NCI-H1092 treated with DMSO at 0.1 percent for 48 hours (cell line): ENCODE data around the gene VWA7.
"Not testable (repeated sequence)": the region's sequence is repeated elsewhere in the genome, so short reads cannot be mapped to it uniquely, and the experiment has no call there.

Source experiments
- DNase-seq: peaks from one replicate; lab custom pipeline; 2025; lab: John Stamatoyannopoulos, UW

The VWA7 gene, protein sequence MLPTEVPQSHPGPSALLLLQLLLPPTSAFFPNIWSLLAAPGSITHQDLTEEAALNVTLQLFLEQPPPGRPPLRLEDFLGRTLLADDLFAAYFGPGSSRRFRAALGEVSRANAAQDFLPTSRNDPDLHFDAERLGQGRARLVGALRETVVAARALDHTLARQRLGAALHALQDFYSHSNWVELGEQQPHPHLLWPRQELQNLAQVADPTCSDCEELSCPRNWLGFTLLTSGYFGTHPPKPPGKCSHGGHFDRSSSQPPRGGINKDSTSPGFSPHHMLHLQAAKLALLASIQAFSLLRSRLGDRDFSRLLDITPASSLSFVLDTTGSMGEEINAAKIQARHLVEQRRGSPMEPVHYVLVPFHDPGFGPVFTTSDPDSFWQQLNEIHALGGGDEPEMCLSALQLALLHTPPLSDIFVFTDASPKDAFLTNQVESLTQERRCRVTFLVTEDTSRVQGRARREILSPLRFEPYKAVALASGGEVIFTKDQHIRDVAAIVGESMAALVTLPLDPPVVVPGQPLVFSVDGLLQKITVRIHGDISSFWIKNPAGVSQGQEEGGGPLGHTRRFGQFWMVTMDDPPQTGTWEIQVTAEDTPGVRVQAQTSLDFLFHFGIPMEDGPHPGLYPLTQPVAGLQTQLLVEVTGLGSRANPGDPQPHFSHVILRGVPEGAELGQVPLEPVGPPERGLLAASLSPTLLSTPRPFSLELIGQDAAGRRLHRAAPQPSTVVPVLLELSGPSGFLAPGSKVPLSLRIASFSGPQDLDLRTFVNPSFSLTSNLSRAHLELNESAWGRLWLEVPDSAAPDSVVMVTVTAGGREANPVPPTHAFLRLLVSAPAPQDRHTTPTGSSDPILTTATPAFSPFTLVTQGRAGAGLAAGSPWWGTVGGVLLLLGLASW

DNA sequence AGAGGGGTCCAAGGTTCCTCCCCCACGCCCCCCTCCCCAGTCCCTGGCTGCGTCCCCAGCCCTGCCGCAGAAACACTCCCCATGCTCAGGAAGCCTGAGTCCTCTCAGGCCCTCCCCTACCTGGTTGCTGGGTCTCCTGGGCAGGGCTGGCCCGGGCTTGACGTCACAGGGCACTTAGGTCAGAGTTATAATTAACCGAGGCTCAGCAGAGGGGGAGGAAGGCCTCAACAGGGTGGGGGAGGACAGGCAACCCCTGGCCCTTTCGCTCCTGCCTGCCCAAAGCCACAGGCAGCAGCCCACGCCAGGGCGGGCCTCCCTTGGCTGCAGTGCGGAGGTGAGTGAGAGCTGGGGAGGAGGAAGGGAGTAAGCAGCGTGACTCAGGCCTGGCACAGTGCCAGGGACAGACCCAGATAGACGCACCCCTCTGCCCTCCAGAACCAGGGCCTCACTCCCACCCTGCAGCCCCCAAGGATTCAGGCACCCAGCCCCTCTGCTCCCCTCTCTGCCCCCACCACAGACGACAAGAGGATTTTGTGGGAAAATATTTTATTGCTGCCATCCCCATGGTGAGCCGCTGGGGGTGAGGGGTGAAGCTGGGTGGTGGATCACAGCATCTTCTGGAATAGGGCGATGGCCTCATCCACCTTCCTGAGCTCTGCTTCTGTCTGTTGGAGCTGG lies at the start of gene VWA7:
VWA7 (minus strand) TSS at position 340 of the 678 bp plus-strand sequence. CDS start 549 bp downstream, outside the sequence.
- DNase-seq = peak; percentile 19

DNA sequence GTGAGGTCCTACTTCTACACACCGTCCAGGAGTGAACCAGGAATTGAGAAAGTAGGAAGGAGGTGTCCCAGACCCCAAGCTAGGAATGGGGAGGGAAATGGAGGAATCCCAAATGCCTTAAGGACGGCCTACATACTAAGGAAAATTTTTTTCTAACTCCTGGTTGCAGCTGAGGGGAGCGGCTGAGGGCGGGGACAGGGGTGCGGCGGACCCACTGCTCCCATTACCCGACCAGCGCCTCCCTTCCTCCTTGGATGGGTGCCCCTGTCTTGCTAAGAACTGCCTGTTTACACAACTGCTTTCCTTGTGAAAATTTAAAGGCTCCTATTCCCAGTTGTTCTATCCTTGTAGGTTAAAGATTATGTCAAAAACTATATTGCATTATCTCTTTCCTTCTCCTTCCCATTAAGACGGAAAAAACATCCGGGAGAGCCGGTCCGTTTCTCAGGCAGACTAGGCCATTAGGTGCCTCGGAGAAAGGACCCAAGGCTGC lies 49.7 kb upstream of the VWA7 start:
- DNase-seq = no peak

DNA sequence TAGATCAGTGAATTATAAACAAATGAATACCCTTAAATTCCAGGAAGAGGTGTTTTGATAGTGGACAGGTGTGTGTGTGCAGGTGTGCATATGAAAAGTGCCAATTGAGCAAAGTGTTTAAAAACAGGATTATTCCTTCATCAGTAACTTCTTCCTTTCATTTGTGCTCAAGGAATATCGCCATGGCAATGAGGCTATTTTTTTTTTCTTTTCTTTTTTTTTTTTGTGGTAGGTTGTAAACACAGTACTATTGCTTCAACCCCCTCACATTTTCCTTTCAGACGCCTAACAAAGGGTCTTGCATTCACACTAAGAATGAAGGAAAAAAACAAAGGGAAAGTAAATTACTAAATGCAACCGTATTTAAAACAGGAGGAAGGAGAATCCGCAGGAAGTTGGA lies 48.4 kb upstream of the VWA7 start:
- no peak for DNase-seq

DNA sequence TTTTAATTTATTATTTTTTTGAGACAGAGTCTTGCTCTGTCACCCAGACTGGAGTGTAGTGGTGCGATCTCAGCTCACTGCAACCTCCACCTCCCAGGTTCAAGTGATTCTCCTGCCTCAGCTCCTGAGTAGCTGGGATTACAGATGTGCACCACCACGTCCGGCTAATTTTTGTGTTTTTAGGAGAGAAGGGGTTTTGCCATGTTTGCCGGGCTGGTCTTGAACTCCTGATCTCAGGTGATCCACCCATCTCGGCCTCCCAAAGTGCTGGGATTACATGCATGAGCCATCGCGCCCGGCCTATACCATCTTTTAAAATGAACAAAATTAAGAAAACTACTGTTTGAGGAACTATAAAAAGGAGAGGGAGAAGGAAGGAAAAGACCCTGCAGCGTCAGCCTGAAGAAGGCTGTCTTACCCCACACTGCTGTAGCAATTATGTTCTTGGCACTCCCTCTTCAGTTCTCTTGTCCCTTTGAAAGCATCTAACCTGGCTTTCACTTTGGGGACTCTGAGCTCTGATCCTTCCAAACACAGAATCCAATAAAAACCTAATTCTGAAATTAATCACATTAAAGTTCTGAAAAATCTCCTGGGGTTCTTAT lies 46.6 kb upstream of the VWA7 start:
- not testable (repeated sequence) for DNase-seq

DNA sequence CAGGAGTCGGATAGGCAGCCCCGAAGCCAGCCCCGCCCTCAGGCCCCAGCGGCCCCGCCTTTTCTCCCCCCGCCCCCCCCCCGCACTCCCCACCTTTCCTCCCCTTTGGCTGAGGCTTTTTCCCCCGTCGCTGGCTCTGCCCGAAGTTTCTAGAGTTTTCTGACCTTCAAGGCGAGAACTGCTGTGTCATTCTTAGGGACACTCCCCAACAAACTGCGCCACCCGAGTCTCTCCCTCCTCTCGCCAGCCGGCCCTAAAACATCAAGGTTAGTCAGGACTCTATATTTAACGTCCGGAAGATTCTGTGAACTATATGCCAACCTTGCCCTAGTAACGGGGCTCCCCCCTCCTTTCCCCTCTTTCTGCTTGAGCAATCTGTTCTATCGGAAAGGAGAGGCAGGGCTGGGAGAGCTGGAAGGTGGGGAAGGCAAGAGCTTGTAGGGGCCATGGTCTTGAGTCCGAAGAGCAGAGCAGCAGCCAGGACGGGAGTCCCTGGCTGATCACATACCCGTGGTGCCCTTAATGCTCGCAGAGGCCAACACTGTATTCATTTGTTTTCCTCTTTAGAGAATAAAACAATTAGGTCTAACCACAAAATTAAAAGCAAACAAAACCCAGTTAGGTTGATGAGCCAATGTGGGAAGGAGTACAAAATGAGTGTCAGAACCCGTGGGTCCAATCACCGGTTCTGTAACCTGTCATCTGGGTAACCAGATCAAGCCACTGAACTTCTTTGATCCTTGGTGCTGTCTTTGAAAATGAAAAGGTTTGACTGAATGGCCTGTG lies 45.1 kb upstream of the VWA7 start:
- peak; percentile 42 for DNase-seq

DNA sequence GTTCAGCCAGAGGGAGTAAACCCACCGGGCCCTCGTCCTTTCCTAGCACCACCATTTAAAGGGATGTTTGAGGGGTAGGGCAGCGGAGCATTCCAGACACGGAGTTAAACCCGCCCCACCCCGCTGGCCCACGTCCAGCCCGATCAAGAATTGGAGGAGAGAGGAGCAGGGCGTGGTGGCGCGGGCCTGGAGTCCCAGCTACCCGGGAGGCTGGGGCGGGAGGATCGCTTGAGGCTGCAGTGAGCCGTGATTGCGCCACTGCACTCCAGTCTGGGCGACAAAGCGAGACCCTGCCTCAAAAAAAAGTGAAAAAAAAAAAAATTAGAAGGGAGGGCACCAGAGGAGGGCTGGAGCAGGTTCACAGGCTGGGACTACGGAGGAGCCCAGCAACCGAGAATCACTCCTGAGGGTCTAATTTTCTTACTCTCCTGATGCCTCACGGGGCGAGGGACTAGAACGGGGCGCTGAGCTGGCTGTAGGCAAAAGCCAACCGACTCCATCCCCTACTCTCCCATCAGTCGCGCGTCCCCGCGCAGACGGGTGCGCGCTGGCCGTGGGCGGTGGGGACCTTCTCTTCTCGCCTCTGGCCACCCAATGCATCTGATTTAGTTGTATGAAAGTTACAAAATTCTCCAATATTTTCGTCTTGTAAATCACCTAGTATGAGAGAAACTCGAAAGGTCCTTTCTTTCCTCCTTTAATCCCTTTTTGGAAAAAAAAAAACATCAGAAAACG lies 44.3 kb upstream of the VWA7 start:
- peak; percentile 42 for DNase-seq

DNA sequence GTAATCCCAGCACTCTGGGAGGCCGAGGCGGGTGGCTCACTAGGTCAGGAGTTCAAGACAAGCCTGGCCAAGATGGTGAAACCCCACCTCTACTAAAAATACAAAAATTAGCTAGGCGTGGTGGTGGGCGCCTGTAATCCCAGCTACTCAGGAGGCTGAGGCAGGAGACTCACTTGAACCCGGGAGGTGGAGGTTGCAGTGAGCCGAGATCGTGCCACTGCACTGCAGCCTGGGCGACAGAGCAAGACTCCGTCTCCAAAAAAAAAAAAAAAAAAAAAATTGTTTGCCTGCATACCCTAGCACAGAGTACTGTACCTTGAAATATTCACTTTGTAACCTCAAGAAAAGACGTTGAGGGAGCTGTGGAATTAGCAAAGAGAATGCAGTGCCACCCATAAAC lies 43.3 kb upstream of the VWA7 start:
- DNase-seq = not testable (repeated sequence)

DNA sequence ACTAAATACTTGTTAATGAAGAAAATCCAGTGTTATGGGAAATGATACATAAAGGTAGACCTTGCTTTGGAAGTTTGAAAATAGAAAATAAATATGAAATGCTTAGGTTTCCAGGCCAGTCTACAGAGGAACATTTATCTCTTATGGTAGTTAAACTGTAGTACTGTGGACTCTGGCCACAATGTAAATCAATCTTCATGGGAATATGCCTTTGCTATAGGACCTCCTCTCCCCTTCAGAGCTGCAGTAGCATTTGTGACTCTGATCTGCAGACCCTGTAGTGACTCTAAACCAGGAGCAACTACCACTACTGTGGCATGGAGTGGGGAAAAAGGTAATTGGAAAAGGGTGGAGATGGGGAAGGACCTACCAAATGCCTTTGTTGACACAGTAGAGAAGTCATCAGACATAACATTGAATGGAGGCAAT lies 42.8 kb upstream of the VWA7 start:
- no peak for DNase-seq

DNA sequence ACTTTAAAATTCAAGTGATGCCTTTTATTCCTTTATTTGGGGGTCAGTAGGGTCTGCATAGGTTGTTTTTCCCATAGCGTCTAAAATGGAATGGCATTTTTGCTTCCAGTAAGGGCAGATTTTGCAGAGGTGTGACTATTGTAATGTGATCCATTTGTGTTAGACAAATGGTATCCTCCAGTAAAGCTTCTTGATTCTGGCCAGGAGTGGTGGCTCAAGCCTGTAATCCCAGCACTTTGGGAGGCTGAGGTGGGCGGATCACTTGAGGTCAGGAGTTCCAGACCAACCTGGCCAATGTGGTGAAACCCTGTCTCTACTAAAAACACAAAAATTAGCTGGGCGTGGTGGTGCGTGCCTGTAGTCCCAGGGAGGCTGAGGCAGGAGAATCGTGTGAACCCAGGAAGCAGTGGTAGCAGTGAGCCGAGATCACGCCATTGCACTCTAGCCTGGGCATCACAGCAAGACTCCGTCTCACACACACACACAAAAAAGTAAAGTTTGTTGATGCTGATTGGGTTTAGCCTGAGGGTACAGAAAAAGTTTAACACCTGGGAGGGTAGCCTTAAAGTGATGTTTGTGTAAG lies 40.9 kb upstream of the VWA7 start:
- DNase-seq = not testable (repeated sequence)

DNA sequence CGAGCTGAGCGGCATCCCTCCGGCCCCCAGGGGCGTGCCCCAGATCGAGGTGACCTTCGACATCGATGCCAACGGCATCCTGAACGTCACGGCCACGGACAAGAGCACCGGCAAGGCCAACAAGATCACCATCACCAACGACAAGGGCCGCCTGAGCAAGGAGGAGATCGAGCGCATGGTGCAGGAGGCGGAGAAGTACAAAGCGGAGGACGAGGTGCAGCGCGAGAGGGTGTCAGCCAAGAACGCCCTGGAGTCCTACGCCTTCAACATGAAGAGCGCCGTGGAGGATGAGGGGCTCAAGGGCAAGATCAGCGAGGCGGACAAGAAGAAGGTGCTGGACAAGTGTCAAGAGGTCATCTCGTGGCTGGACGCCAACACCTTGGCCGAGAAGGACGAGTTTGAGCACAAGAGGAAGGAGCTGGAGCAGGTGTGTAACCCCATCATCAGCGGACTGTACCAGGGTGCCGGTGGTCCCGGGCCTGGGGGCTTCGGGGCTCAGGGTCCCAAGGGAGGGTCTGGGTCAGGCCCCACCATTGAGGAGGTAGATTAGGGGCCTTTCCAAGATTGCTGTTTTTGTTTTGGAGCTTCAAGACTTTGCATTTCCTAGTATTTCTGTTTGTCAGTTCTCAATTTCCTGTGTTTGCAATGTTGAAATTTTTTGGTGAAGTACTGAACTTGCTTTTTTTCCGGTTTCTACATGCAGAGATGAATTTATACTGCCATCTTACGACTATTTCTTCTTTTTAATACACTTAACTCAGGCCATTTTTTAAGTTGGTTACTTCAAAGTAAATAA lies 40.2 kb upstream of the VWA7 start:
- DNase-seq = not testable (repeated sequence)

DNA sequence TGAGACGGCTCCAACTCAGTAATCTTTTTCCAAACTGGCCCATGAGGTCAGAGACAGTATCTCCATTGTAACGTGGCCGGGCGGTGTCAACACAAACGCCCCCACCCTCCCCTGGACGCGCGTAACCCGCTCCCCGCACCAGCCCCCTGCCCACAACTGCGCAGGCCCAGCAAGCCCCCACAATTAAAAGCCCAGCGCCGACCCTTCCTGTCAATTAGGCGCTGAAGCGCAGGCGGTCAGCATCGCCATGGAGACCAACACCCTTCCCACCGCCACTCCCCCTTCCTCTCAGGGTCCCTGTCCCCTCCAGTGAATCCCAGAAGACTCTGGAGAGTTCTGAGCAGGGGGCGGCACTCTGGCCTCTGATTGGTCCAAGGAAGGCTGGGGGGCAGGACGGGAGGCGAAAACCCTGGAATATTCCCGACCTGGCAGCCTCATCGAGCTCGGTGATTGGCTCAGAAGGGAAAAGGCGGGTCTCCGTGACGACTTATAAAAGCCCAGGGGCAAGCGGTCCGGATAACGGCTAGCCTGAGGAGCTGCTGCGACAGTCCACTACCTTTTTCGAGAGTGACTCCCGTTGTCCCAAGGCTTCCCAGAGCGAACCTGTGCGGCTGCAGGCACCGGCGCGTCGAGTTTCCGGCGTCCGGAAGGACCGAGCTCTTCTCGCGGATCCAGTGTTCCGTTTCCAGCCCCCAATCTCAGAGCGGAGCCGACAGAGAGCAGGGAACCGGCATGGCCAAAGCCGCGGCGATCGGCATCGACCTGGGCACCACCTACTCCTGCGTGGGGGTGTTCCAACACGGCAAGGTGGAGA lies 38.1 kb upstream of the VWA7 start, which contains the start of the genes HSPA1A and HSPA1L:
HSPA1A (plus strand) TSS at position 519 of the 814 bp plus-strand sequence; CDS start at position 733, 214 bp downstream.
HSPA1L (minus strand) TSS at position 259 of the 814 bp plus-strand sequence. CDS start 3,311 bp downstream, outside the sequence.
- DNase-seq = peak; percentile 93

DNA sequence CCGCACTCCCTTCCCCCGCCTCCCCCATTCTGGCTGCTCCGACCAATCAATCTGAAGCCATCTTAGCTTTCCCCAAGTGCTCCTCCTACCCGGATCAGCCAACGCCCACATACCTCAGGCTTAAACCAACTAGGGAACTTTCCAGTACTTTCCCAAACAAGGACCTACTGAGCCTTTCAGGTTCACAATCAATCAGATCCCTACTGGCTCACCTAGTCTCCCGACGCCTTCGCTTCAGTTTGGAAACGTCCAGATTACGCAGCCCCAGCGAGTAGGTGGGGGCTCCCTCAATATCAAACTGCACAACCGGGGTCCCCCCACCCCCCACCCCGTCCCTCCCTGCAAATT lies 37.5 kb upstream of the VWA7 start:
- DNase-seq = peak; percentile 86

DNA sequence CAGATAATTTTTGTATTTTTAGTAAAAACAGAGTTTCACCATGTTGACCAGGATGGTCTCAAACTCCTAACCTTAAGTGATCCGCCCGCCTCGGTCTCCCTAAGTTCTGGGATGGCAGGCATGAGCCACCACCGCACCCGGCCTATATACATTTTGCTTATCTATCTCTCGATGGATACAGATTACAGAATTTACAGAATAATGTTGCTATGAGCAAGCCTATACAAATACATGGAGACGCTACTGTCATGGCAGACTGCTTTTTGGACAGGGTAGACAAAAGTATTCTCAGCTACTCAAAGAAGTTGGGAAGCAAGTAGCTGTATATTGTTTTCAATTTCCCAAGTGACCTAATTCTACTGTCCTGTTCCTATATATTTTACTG lies 36.3 kb upstream of the VWA7 start:
- DNase-seq = no peak

DNA sequence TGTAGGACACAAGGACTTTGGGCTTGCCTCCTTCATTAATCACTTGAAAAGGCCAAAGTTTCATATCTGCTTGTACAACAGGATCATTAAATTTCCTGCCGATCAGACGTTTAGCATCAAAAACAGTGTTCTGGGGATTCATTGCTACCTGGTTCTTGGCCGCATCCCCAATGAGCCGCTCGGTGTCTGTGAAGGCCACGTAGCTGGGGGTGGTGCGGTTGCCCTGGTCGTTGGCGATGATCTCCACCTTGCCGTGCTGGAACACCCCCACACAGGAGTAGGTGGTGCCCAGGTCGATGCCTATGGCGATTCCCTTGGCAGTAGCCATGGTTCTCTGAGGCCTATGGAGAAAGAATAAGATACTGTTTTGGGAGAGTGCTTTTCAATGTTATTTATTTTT lies 34.5 kb upstream of the VWA7 start:
- no peak for DNase-seq

DNA sequence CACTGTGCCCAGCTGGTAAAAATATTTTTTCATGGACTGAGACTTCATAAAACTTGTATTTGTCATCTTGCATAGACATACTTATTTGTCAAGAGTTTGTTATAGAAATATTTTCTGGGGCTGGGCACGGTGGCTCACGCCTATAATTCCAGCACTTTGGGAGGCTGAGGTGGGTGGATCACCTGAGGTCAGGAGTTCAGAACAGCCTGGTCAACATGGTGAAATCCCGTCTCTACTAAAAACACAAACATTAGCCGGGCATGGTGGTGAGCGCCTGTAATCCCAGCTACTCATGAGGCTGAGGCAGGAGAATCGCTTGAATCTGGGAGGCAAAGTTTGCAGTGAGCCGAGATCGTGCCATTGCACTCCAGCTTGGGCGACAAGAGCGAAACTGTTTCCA lies 31.5 kb upstream of the VWA7 start:
- not testable (repeated sequence) for DNase-seq

DNA sequence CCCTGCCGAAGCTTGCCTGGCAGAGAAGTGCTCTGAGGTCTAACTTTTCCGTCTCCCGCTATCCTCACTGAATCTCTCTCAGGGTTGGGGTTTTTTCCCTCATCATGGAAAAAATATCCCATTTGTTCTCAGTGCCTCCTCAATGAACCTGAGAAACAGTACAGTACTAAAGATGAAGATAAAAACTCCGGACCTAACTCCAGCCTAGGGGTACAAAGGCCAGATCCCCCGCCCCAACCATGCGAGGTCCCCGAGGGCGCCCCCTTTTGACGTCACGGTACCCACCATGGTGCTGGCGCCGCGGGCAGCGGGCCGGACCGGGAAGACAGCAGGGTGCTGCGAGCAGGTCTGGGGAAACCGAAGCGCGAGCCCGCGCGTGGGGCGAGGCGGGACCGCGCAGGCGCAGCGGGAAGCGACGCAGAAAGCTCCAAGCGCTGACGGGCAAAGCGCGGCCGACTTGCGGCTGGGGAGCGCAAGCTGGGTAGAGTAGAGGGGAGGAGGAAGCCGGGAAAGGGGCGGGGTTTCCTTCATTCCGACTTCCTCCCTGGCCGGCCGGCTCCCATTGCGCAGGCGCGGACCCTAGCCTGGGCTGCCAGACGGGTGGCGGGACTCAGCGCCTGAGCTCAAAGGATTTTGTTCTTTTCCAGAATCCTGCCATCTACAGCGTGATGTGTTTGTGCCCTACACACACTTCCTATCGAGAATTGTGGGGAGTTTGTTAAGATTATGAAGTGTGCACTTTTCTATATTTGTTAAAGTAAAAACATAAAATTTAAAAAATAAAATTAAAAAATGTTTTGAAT lies 29.5 kb upstream of the VWA7 start, which contains the start of gene LSM2:
LSM2 (minus strand) TSS at position 497 of the 803 bp plus-strand sequence; CDS start at position 288, 209 bp downstream.
- peak; percentile 91 for DNase-seq

DNA sequence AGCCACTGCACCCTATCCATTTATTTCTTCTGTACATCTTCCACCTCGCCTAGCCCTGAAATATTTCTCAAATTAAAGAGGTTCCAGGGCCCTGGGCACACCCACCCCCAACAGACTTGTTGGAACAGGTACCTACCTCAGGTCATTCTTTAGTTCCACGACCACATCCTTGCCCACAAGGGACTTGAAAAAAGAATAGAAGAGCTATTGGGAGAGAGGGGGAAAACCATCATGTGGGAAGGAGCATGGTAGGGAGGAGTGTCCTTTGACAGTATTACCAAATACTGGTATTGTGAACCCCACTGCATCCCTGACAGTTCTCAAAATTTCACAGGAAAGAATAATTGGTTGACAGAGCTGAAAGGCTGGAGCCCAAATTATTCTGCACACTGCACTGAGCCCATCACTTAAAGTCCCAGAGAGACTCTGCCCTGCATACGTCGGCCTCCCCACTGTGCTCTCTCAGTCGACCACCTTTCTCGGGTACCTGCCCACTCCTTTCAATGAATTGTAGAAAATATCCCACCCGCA lies 28.9 kb upstream of the VWA7 start:
- DNase-seq = no peak
